Measurements from ENCODE around the gene IL31RA. TPM values are rescaled to one million over a fixed set of nuclear protein-coding genes. Genes with fewer than 3 reads are reported as not detected.

Gene IL31RA
- total RNA-seq, 1 donor from 2014 or later: 0.76 TPM

DNA sequence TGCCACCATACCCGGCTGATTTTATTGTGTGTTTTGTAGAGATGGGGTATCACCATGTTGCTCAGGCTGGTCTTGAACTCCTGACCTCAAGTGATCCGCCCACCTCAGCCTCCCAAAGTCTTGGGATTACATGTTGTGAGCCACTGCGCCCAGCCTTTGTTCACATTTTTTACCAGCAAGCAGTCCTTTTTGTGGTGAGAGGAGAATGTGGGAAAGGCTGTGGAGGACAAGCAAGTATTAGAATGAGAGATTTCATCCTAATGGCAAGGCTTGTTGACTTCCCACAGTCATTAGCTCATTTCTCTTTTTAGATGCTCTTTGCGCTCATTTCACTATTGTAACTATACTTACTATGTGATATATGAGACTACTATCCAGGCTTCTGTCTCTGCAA is 6.1 kb downstream of the IL31RA start:
- DNase-seq (ENCODE audit: extremely low read depth, low read depth, low spot score): no peak

DNA sequence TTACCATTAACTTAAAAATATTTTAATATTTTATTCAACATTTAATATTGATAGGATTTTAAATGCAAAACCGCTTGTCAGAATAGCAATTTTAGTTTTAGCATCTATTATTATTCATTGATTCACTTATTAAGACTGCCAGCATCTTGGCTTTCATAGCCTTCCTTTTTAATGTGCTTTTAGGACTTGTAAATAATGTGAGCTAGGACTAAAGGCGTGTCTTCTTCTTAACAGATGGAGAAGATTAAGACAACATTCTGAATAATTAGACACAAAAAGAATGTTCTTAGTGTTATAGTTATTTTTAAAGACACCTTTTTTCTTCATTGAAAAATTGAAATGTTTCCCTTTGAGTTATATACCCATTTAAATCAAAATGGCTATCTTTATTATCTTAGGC is 6.9 kb downstream of the IL31RA start:
- no peak for DNase-seq (ENCODE audit: extremely low read depth, low read depth, low spot score)

DNA sequence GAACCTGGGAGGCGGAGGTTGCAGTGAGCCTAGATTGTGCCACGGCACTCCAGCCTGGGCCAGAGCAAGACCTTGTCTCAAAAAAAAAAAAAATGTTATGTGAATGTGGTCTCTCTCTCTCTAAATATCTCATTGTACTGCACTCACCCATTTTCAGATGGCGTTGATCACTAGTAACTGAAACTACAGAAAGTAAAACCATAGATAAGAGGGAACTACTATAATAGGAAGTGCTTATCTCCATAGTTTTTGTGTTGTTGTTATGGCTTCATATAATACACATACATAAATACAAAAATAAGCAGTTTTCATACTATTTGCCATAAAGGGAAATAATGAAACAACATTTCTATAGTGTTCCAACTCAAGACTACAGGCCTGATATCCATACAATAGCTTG is 9.1 kb downstream of the IL31RA start:
- no peak for DNase-seq (ENCODE audit: extremely low read depth, low read depth, low spot score)

DNA sequence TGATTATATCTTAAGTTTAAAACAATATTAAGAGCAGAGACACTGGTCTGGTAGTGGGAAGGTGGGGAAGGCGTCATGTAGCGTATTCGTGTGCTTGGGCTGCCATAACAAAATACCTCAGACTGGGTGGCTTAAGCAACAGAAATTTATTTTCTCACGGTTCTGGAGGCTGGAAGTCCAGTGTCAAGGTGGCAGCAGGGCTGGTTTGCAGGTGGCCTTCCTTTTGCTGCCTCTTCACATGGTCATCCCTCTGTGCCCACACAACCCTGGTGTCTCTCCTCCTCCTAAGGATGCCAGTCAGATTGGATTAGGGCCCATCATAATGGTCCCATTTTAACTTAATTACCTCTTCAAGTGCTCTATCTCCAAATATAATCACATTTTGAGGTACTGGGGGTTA is 9.6 kb downstream of the IL31RA start:
- DNase-seq (ENCODE audit: extremely low read depth, low read depth, low spot score): no peak

GRCh38 chr5:55864606-55865541 is 13.7 kb downstream of the IL31RA start:
- DNase-seq (ENCODE audit: extremely low read depth, low read depth, low spot score): no peak

GRCh38 chr5:55865831-55866230 is 14.7 kb downstream of the IL31RA start:
- no peak for DNase-seq (ENCODE audit: extremely low read depth, low read depth, low spot score)

DNA sequence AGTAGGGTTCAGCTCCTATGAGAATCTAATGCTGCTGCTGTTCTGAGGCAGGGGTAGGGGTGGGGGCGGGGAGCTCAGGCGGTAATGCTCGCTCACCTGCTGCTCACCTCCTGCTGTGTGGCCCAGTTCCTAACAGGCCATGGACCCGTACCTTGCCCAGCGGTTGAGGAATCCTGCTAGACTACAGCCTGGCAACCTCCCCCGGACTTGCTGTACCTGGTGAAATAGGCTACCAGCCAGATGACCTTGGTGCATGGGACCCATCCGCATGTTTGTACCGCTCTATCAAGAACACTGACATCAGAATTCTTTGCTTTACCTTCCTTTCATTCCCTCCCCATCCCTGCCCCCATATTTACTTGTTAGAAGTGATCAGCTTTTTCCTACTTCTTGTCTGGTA is 15.3 kb downstream of the IL31RA start:
- no peak for DNase-seq (ENCODE audit: extremely low read depth, low read depth, low spot score)

DNA sequence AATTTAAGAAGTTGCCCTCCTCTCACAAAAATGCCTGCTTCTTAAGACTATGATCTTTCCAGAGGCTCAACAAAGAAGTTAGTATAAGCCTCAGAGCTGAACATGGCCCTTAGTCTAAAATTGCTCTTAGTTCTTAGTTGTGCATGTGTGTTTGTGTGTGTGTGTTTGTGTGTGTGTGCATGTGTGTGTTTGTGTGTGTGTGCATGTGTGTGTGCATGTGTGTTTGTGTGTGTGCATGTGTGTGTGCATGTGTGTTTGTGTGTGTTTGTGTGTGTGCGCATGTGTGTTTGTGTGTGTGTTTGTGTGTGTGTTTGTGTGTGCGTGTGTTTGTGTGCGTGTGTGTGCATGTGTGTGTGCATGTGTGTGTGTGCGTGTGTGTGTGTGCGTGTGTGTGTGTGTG is 15.8 kb downstream of the IL31RA start:
- no peak for DNase-seq (ENCODE audit: extremely low read depth, low read depth, low spot score)

DNA sequence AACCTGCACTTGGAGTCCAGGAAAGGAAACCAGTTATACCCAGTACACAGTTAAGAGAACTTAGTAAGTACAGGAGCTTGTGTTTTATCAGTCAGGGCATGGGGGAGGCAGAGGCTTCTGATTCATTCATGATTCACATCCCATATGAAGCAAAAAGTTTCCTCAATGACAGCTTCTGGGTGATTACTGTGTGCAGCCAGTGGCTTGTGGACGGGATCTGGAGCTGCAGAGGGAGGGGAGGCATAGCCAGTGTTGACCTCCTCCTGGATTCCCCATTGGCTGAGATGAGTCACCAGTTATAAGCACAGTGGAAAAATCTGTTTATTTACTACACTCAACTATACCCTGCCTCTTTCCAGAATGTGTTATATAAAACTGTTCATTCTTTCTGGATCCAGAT is 17.7 kb downstream of the IL31RA start:
- peak; percentile 96 for DNase-seq (ENCODE audit: extremely low read depth, low read depth, low spot score)

DNA sequence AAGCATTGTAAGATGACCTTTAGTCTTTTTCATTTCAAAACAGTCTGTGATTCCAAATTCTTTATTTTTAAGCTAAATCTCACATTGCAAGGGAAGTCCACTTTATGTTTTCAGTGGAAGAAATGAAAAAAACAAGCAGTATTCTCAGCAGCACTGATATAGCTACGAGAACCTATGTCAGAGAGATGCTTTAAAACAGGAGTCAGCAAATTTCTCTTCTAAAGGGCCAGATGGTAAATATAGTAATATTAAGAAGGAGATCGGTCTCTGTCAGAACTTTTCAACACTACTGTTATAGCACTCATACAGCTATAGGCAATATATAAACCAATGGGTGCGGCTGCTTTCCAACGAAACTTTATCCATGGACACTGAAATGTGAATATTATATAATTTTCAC is 18.7 kb downstream of the IL31RA start:
- DNase-seq (ENCODE audit: extremely low read depth, low read depth, low spot score): no peak

- DNase-seq (ENCODE audit: extremely low read depth, low read depth, low spot score): no peak
Measured at GRCh38 chr5:55873234-55873633, 22.1 kb downstream of the IL31RA start.

- no peak for DNase-seq (ENCODE audit: extremely low read depth, low read depth, low spot score)
Measured at GRCh38 chr5:55877655-55878054, 26.5 kb downstream of the IL31RA start.

GRCh38 chr5:55880453-55880852 is 29.3 kb downstream of the IL31RA start:
- DNase-seq (ENCODE audit: extremely low read depth, low read depth, low spot score): no peak

GRCh38 chr5:55885359-55885758 is 34.2 kb downstream of the IL31RA start:
- no peak for DNase-seq (ENCODE audit: extremely low read depth, low read depth, low spot score)

- DNase-seq (ENCODE audit: extremely low read depth, low read depth, low spot score): no peak
Measured at GRCh38 chr5:55888205-55888604, 37.0 kb downstream of the IL31RA start.

GRCh38 chr5:55892479-55892878 is 41.3 kb downstream of the IL31RA start:
- DNase-seq (ENCODE audit: extremely low read depth, low read depth, low spot score): no peak

GRCh38 chr5:55894135-55894534 is 43.0 kb downstream of the IL31RA start:
- no peak for DNase-seq (ENCODE audit: extremely low read depth, low read depth, low spot score)

DNA sequence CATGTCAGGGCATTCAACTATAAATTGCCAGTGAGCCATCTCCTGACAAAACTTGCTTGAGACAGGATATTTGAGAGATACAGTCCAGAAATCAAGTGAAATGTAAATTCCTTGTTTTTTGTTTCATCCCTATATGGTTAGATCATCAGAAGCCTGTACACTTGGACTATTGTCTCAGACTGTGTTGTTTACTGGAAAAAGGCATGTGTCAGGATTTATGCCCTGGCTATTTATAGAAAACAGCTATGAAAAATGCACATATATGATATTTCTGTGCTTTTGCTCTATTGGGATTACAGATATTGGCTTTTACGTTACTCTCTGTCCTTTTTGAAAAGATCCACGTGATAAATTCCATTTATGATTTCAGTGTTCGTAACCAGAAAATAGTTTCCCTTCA is 44.2 kb downstream of the IL31RA start:
- DNase-seq (ENCODE audit: extremely low read depth, low read depth, low spot score): no peak

- DNase-seq (ENCODE audit: extremely low read depth, low read depth, low spot score): no peak
Measured at GRCh38 chr5:55896238-55896637, 45.1 kb downstream of the IL31RA start.

DNA sequence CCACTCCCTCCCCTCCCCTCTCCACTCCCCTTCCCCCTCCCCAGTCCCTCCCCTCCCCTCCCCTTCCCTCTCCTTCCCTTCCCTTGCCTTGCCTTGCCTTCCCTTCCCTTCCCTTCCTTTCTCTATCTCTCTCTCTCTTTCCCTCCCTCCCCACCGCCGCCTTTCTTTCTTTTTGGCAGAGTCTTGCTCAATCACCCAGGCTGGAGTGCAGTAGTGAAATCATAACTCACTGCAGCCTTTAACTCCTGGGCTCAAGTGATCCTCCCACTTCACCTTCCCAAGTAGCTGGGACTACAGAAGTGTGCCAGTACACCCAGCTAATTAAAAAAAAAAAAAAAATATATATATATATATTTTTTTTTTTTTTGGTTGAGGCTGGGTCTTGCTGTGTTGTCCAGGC is 45.5 kb downstream of the IL31RA start:
- DNase-seq (ENCODE audit: extremely low read depth, low read depth, low spot score): no peak

GRCh38 chr5:55897206-55897894 is 46.2 kb downstream of the IL31RA start:
- DNase-seq (ENCODE audit: extremely low read depth, low read depth, low spot score): no peak

- no peak for DNase-seq (ENCODE audit: extremely low read depth, low read depth, low spot score)
Measured at GRCh38 chr5:55897905-55898304, 46.7 kb downstream of the IL31RA start.

All from glomerular endothelial cell (primary cell).